GM12892 (cell line): ENCODE data around the gene PICALM.

Experiments
- POLR2A ChIP-seq: IDR thresholded peaks from 2 replicates; pipeline ENCODE4 v1.6.1; 2011; ENCODE audit warnings: low read depth, low read length, control low read depth
- POLR2AphosphoS5 ChIP-seq: IDR thresholded peaks from 2 replicates; pipeline ENCODE4 v1.6.1; 2011; ENCODE audit warnings: low read depth, low read length, control low read depth
- TAF1 ChIP-seq: IDR thresholded peaks from 2 replicates; pipeline ENCODE4 v1.6.1; 2011; ENCODE audit warnings: low read depth, mild to moderate bottlenecking, control low read depth, low read length, borderline replicate concordance

DNA sequence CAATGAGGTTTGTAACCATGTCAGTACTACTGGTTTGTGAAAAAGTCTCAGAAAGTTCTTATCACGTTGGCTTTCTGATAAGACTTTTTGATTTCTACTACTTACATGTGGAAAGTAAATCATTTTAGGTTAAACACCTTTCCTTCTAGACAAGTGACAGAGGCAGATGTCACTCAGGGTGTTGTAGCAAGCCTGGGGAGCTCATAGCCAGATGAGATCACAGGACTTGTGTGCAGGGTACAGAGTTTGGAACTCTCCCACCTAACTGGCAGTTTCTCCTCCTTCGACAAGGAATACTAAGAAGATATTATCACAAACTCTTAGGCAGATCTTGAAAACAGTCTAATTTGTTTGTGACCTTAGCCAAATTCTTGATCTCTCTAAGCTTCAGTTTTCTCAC, 49.4 kb upstream of the PICALM start:
- no peak for TF ChIP-seq POLR2A
- TF ChIP-seq TAF1: no peak
- TF ChIP-seq POLR2AphosphoS5: no peak
